ENCODE data around the gene ETS1. TPM values are rescaled to one million over a fixed set of nuclear protein-coding genes. Genes with fewer than 3 reads are reported as not detected.

The ETS1 gene
- total RNA-seq, 1 donor from 2014 or later = 0.54 TPM

DNA sequence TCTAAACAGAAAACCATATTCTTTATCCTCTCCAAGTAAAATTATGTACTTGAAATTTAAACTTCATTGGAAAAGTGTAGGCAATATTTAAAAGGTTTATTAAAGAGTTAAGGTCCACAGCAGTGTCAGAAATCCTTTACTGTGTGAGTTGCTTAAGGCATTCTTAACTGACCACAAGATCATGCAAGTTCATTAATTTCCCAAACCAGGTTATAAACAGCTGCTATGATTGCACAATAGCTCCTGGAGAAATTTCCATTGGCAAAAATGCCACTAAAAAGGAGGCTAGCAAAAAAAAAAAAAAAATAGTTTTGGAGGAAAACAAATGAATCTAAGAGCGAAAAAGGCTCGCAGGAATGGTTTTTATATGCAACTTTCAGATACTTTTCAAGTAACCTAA lies 106.2 kb downstream of the ETS1 start:
- no peak overlapping the region for H3K9ac ChIP-seq
- H3K79me2 ChIP-seq (ENCODE audit: low read depth) = no peaks in the 10 kb centered on the region
- H3K4me1 Mint-ChIP-seq = peaks cover 10% of the 10 kb centered on the region

DNA sequence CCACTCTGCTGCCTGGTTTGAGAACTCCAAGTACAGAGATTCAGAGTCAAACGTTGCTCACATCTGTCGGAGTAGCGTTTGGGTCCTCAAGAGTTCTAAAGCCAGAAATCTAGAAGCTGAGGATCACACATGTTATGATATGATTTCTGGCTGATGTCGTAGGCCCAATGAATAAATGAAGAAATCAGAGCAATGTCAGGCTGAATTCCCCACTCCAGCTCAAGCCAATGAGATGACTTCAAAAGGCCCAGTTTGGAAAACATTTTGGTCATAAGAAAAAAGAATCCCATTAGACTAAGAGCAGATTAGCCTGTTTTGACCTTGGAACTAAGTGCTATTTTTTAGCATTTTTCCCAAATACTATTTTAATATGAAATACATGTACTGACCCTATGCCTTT lies 106.7 kb downstream of the ETS1 start:
- Histone ChIP-seq H3K9ac (no peak overlapping the region), H2AFZ (replicated peaks) (no peak overlapping the region), H3K27ac (no peak overlapping the region), H4K20me1 (ENCODE audit: low read depth) (no peaks in the 10 kb centered on the region), H3K36me3 (no peaks in the 10 kb centered on the region), H3K4me3 (no peak overlapping the region), H3K79me2 (ENCODE audit: low read depth) (no peaks in the 10 kb centered on the region), H3K9me3 (ENCODE audit: low read depth) (no peaks in the 10 kb centered on the region), H3F3A (ENCODE audit: low read depth) (no peaks in the 10 kb centered on the region), H3K4me2 (no peak overlapping the region), H3K4me1 (no peaks in the 10 kb centered on the region), H3K27me3 (no peaks in the 10 kb centered on the region)
- peaks cover 10% of the 10 kb centered on the region for H3K4me1 Mint-ChIP-seq
- no peak for DNase-seq (ENCODE audit: low spot score)
- H3K9me3 Mint-ChIP-seq = no peaks in the 10 kb centered on the region
- TF ChIP-seq EZH2phosphoT487 (IDR thresholded peaks at IDR 0.05) (no peak), EZH2 (IDR thresholded peaks at IDR 0.05) (no peak)
- TF ChIP-seq, protein P1, sequence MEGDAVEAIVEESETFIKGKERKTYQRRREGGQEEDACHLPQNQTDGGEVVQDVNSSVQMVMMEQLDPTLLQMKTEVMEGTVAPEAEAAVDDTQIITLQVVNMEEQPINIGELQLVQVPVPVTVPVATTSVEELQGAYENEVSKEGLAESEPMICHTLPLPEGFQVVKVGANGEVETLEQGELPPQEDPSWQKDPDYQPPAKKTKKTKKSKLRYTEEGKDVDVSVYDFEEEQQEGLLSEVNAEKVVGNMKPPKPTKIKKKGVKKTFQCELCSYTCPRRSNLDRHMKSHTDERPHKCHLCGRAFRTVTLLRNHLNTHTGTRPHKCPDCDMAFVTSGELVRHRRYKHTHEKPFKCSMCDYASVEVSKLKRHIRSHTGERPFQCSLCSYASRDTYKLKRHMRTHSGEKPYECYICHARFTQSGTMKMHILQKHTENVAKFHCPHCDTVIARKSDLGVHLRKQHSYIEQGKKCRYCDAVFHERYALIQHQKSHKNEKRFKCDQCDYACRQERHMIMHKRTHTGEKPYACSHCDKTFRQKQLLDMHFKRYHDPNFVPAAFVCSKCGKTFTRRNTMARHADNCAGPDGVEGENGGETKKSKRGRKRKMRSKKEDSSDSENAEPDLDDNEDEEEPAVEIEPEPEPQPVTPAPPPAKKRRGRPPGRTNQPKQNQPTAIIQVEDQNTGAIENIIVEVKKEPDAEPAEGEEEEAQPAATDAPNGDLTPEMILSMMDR (IDR thresholded peaks at IDR 0.05) = no peak
- peaks cover 1% of the 10 kb centered on the region for H3K36me3 Mint-ChIP-seq
- peaks cover 7% of the 10 kb centered on the region for H3K27me3 Mint-ChIP-seq (ENCODE audit: insufficient read depth, low read depth)
- H3K27ac Mint-ChIP-seq = no peak overlapping the region
- H3K4me3 Mint-ChIP-seq = no peak overlapping the region

More for the DNA sequence above, 106.2 kb downstream of the ETS1 start:
- Histone ChIP-seq H4K20me1 (ENCODE audit: low read depth) (no peaks in the 10 kb centered on the region), H3F3A (ENCODE audit: low read depth) (no peaks in the 10 kb centered on the region), H2AFZ (replicated peaks) (no peak overlapping the region), H3K9me3 (ENCODE audit: low read depth) (no peaks in the 10 kb centered on the region), H3K4me3 (no peak overlapping the region), H3K4me2 (no peak overlapping the region), H3K27me3 (no peaks in the 10 kb centered on the region), H3K36me3 (no peaks in the 10 kb centered on the region), H3K4me1 (no peaks in the 10 kb centered on the region), H3K27ac (no peak overlapping the region)
- peaks cover 1% of the 10 kb centered on the region for H3K36me3 Mint-ChIP-seq
- no peak for DNase-seq (ENCODE audit: low spot score)
- H3K4me3 Mint-ChIP-seq = no peak overlapping the region
- TF ChIP-seq EZH2phosphoT487 (IDR thresholded peaks at IDR 0.05) = no peak
- TF ChIP-seq EZH2 (IDR thresholded peaks at IDR 0.05) = no peak
- TF ChIP-seq, protein P1 (IDR thresholded peaks at IDR 0.05) = no peak
- no peaks in the 10 kb centered on the region for H3K9me3 Mint-ChIP-seq
- H3K27ac Mint-ChIP-seq = no peak overlapping the region
- H3K27me3 Mint-ChIP-seq (ENCODE audit: insufficient read depth, low read depth) = peaks cover 7% of the 10 kb centered on the region

DNA sequence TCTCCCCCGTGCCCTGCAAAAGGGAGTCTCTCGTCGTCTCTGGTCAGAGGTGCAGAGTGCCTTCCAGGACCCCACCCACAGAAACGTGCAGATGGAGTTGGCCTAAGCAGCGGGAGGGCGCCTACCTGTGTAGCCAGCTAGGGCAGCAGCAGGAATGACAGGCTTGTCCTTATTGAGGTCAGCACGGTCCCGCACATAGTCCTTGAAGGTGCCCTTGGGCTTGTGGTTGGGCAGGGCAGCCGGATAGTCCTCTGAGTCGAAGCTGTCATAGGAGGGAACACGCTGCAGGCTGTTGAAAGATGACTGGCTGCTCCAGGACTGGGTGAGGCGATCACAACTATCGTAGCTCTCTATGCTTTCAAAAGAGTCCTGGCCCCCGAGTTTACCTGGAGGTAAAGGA lies 107.3 kb downstream of the ETS1 start:
- Histone ChIP-seq H4K20me1 (ENCODE audit: low read depth) (no peaks in the 10 kb centered on the region), H3K36me3 (no peaks in the 10 kb centered on the region), H3K79me2 (ENCODE audit: low read depth) (no peaks in the 10 kb centered on the region), H3K4me1 (peaks cover 3% of the 10 kb centered on the region), H3K4me3 (no peak overlapping the region), H2AFZ (replicated peaks) (no peak overlapping the region), H3K27me3 (no peaks in the 10 kb centered on the region), H3F3A (ENCODE audit: low read depth) (peaks cover 2% of the 10 kb centered on the region), H3K4me2 (no peak overlapping the region), H3K9ac (no peak overlapping the region), H3K9me3 (ENCODE audit: low read depth) (no peaks in the 10 kb centered on the region), H3K27ac (no peak overlapping the region)
- H3K36me3 Mint-ChIP-seq = no peaks in the 10 kb centered on the region
- no peak overlapping the region for H3K4me3 Mint-ChIP-seq
- no peaks in the 10 kb centered on the region for H3K9me3 Mint-ChIP-seq
- TF ChIP-seq EZH2phosphoT487 (IDR thresholded peaks at IDR 0.05) (no peak), EZH2 (IDR thresholded peaks at IDR 0.05) (no peak)
- TF ChIP-seq, protein P1 (IDR thresholded peaks at IDR 0.05) = no peak
- DNase-seq (ENCODE audit: low spot score) = no peak
- H3K4me1 Mint-ChIP-seq = peaks cover 11% of the 10 kb centered on the region
- H3K27me3 Mint-ChIP-seq (ENCODE audit: insufficient read depth, low read depth) = peaks cover 7% of the 10 kb centered on the region
- H3K27ac Mint-ChIP-seq = no peak overlapping the region
